ENCODE measurements around the gene DNAJC16.
"Not testable (repeated sequence)": the region's sequence is repeated elsewhere in the genome, so short reads cannot be mapped to it uniquely, and the experiment has no call there.

DNAJC16 gene

DNA sequence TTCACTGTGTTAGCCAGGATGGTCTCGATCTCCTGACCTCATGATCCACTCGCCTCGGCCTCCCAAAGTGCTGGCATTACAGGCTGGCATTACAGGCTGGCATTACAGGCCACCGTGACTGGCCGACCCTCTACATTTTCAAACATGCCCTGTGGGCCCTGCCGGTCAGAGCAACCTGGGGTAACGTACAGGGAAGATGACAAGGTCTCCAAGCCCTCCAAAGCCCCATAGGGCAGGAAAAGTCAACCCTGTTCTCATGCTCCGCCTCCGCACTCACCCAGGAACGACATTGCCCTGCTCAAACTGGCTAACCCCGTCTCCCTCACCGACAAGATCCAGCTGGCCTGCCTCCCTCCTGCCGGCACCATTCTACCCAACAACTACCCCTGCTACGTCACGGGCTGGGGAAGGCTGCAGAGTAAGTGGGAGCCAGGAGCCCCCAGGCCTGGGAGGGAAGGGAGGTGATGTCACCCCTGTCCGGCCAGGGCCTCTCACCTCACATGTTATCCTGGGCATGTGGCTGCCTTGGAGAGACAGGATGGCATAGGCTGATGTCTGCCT lies 43.6 kb upstream of the DNAJC16 start:
- H3K4me2 ChIP-seq (ENCODE audit: low read length); H3K79me2 ChIP-seq (ENCODE audit: low read length); H2AFZ ChIP-seq (ENCODE audit: low read depth, low read length); H3K9me3 ChIP-seq (ENCODE audit: insufficient read depth, low read length); H3K4me3 ChIP-seq (ENCODE audit: low read length); H3K27me3 ChIP-seq (ENCODE audit: low read depth, low read length); H3K9ac ChIP-seq (ENCODE audit: low read length); H3K36me3 ChIP-seq (replicated peaks; ENCODE audit: low read depth, low read length); H3K27ac ChIP-seq (ENCODE audit: low read length); H4K20me1 ChIP-seq (ENCODE audit: insufficient read depth, low read length): not testable (repeated sequence)
- H3K4me1 ChIP-seq (ENCODE audit: low read length): peaks cover 26% of the 10 kb centered on the region

DNA sequence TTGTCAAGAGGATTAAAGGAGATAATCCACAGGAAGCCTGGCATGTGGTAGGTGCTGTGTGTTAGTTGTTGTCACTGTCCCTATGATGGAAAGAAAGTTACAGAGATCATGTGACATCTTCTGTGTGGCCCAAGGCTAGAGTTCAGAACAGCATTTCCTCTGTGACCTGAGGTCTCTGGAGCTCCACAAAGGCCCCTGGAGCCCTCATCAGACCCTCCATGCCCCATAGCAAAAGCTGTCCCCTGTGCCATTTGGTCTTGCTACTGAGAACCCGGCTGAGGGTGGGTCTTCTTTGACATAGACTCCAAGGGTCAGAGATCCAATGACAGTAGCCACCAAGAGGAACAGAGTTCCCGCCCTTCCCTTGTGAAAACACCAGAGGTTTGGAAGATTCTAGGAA lies 42.7 kb upstream of the DNAJC16 start:
- Histone ChIP-seq H3K36me3 (replicated peaks; ENCODE audit: low read depth, low read length) (no peaks in the 10 kb centered on the region), H3K4me2 (ENCODE audit: low read length) (no peak overlapping the region), H3K9me3 (ENCODE audit: insufficient read depth, low read length) (no peaks in the 10 kb centered on the region), H3K27ac (ENCODE audit: low read length) (no peak overlapping the region), H3K27me3 (ENCODE audit: low read depth, low read length) (no peaks in the 10 kb centered on the region), H3K79me2 (ENCODE audit: low read length) (no peaks in the 10 kb centered on the region), H3K4me1 (ENCODE audit: low read length) (peaks cover 35% of the 10 kb centered on the region), H3K9ac (ENCODE audit: low read length) (no peak overlapping the region), H4K20me1 (ENCODE audit: insufficient read depth, low read length) (no peaks in the 10 kb centered on the region), H3K4me3 (ENCODE audit: low read length) (no peak overlapping the region), H2AFZ (ENCODE audit: low read depth, low read length) (no peak overlapping the region)
- TF ChIP-seq EZH2phosphoT487 (IDR thresholded peaks at IDR 0.05; ENCODE audit: low read depth): no peak
- TF ChIP-seq, protein P1, sequence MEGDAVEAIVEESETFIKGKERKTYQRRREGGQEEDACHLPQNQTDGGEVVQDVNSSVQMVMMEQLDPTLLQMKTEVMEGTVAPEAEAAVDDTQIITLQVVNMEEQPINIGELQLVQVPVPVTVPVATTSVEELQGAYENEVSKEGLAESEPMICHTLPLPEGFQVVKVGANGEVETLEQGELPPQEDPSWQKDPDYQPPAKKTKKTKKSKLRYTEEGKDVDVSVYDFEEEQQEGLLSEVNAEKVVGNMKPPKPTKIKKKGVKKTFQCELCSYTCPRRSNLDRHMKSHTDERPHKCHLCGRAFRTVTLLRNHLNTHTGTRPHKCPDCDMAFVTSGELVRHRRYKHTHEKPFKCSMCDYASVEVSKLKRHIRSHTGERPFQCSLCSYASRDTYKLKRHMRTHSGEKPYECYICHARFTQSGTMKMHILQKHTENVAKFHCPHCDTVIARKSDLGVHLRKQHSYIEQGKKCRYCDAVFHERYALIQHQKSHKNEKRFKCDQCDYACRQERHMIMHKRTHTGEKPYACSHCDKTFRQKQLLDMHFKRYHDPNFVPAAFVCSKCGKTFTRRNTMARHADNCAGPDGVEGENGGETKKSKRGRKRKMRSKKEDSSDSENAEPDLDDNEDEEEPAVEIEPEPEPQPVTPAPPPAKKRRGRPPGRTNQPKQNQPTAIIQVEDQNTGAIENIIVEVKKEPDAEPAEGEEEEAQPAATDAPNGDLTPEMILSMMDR (IDR thresholded peaks at IDR 0.05; ENCODE audit: low read depth, low read length): no peak

DNA sequence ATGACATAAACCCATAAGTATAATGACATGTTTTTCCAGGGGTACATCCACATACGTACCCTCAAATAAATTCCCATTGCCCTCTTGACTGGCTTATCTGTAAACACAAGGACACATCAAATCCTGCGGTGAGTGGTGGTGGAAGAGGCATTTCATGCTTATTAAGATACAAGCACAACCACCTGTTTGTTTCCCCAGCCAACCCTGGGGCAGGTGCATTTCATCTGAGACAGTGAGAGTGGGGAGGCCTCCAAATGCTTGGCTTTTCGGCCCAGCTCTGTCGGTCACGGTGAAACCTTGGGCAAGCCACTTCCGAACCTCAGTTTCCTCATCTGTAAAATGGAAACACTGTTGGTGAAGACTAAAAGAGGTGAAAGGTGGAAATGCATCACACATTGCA lies 42.2 kb upstream of the DNAJC16 start:
- peaks cover 40% of the 10 kb centered on the region for H3K4me1 ChIP-seq (ENCODE audit: low read length)
- H3K4me2 ChIP-seq (ENCODE audit: low read length); H3K79me2 ChIP-seq (ENCODE audit: low read length); H3K36me3 ChIP-seq (replicated peaks; ENCODE audit: low read depth, low read length); H3K27me3 ChIP-seq (ENCODE audit: low read depth, low read length); H3K9me3 ChIP-seq (ENCODE audit: insufficient read depth, low read length); H4K20me1 ChIP-seq (ENCODE audit: insufficient read depth, low read length); H3K27ac ChIP-seq (ENCODE audit: low read length); H3K9ac ChIP-seq (ENCODE audit: low read length); H2AFZ ChIP-seq (ENCODE audit: low read depth, low read length); H3K4me3 ChIP-seq (ENCODE audit: low read length): not testable (repeated sequence)

DNA sequence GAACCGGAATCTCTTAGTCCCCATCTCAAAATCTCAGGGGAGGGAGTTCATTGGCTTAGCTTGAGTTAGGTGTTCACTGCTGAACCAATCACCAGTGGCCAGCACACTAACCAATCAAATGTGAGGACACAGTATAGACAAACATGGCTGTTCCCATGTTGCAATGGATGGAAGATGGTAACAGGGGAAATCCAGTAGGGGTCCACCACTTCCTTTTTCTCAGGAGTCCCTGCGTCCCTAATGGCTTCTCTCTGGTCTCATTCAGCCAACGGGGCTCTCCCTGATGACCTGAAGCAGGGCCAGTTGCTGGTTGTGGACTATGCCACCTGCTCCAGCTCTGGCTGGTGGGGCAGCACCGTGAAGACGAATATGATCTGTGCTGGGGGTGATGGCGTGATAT lies 41.0 kb upstream of the DNAJC16 start:
- TF ChIP-seq EZH2phosphoT487 (IDR thresholded peaks at IDR 0.05; ENCODE audit: low read depth): no peak
- TF ChIP-seq, protein P1 (IDR thresholded peaks at IDR 0.05; ENCODE audit: low read depth, low read length): no peak
- Histone ChIP-seq H2AFZ (ENCODE audit: low read depth, low read length) (no peak overlapping the region), H3K27ac (ENCODE audit: low read length) (peak overlapping the region; percentile 29), H3K36me3 (replicated peaks; ENCODE audit: low read depth, low read length) (no peaks in the 10 kb centered on the region), H3K4me1 (ENCODE audit: low read length) (peaks cover 49% of the 10 kb centered on the region), H3K9me3 (ENCODE audit: insufficient read depth, low read length) (no peaks in the 10 kb centered on the region), H4K20me1 (ENCODE audit: insufficient read depth, low read length) (no peaks in the 10 kb centered on the region), H3K4me2 (ENCODE audit: low read length) (peak overlapping the region; percentile 35), H3K79me2 (ENCODE audit: low read length) (no peaks in the 10 kb centered on the region), H3K9ac (ENCODE audit: low read length) (no peak overlapping the region), H3K4me3 (ENCODE audit: low read length) (no peak overlapping the region), H3K27me3 (ENCODE audit: low read depth, low read length) (no peaks in the 10 kb centered on the region)

DNA sequence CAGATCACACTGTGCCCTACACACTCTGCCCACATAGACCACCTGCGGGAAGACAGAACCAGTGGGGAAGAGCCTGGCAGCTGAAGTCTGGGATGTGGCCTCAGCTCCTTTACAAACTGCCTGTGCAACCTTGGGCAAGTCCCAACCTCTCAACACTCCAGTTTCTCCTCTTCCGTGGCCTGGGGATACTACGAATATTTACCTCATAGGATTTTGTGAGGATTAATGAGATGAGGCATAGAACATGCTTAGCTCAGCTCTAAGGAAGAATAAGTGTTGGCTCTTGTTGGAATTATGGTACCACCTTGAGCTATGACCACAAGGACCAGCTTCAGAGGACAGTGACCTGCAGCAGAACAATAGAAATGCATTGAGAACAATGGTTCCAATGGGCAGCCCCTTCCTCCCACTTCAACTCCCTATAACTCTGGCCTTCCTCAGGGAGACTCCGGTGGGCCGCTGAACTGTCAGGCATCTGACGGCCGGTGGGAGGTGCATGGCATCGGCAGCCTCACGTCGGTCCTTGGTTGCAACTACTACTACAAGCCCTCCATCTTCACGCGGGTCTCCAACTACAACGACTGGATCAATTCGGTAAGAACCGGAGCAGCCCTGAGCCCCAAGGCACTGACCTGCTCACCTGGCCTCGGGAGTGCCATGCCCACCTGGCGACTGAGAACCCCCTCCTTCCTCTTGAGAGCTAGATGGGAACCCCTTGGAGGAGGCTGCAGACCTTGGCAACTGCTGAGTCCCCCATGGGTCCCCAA lies 39.6 kb upstream of the DNAJC16 start:
- H3K4me3 ChIP-seq (ENCODE audit: low read length); H3K27ac ChIP-seq (ENCODE audit: low read length); H3K79me2 ChIP-seq (ENCODE audit: low read length); H3K9ac ChIP-seq (ENCODE audit: low read length); H3K9me3 ChIP-seq (ENCODE audit: insufficient read depth, low read length); H3K27me3 ChIP-seq (ENCODE audit: low read depth, low read length); H3K36me3 ChIP-seq (replicated peaks; ENCODE audit: low read depth, low read length); H3K4me2 ChIP-seq (ENCODE audit: low read length); H4K20me1 ChIP-seq (ENCODE audit: insufficient read depth, low read length); H2AFZ ChIP-seq (ENCODE audit: low read depth, low read length): not testable (repeated sequence)
- H3K4me1 ChIP-seq (ENCODE audit: low read length): peaks cover 54% of the 10 kb centered on the region

Data from OCI-LY3 (cell line).